Endothelial cell of umbilical vein (primary cell): Measurements from ENCODE around the gene ZNHIT2. TPM values are rescaled to one million over a fixed set of nuclear protein-coding genes. Genes with fewer than 3 reads are reported as not detected.
A peak's percentile ranks its signal among the peaks of the same experiment; 100 is the strongest.

Source experiments
- BruUV-seq: library from RNA; stranded (reverse); fragments of 400-500 nt; replicated peaks from 2 replicates; lab custom pipeline; 2021; lab: Mats Ljungman, UMichigan
- CTCF ChIA-PET: fragments of 300-600, 350-600 bp; sonication (Branson Sonifier 250); formaldehyde crosslinking; loops from one replicate; lab custom pipeline; 2021; ENCODE audit warnings: antibody characterized with exemption, inconsistent platforms; lab: Charles Lee
- POLR2A ChIA-PET: fragments of 300-600, 350-600 bp; sonication (Branson Sonifier 250); formaldehyde crosslinking; loops from one replicate; lab custom pipeline; 2021; ENCODE audit warnings: antibody characterized with exemption, inconsistent platforms; lab: Charles Lee
- DNase-seq: peaks from one replicate; pipeline ENCODE4 v3.0.0-alpha.2; 2011; ENCODE audit warnings: low read depth, low spot score
- FAIRE-seq: peaks from 2 replicates; lab custom pipeline; 2011; peaks lifted over from hg19 to GRCh38; lab: Jason Lieb, UNC
- H2AFZ ChIP-seq: 2 replicates; pipeline ENCODE4 v1.6.0; 2012; ENCODE audit warnings: low read depth, low read length, control low read depth, inconsistent platforms
- H3K27ac ChIP-seq: 2 replicates; pipeline ENCODE4 v1.5.1; 2011; ENCODE audit warnings: low read depth, mild to moderate bottlenecking, control low read depth, low read length, moderate library complexity; ENCODE audit not compliant: insufficient read depth
- H3K27me3 ChIP-seq, 2 experiments: 2 replicates each; pipeline versions ENCODE4 v1.6.0 to v1.6.1; 2011; ENCODE audit warnings: low read length in 2 of 2, mixed read lengths in 1 of 2; ENCODE audit not compliant: control insufficient read depth in 2 of 2, insufficient read depth in 2 of 2
- H3K36me3 ChIP-seq, 2 experiments: 2 replicates in 1 of 2; 3 replicates in 1 of 2; pipeline ENCODE4 v1.5.1; 2011; ENCODE audit warnings: low read length in 2 of 2, mild to moderate bottlenecking in 1 of 2, moderate library complexity in 1 of 2; ENCODE audit not compliant: control insufficient read depth in 2 of 2, insufficient read depth in 2 of 2; ENCODE audit errors: extremely low read depth in 1 of 2
- H3K4me1 ChIP-seq: 3 replicates; pipeline ENCODE4 v1.5.1; 2011; ENCODE audit warnings: mild to moderate bottlenecking, low read length; ENCODE audit not compliant: control insufficient read depth, insufficient read depth; ENCODE audit errors: extremely low read depth
- H3K4me2 ChIP-seq: 2 replicates; pipeline ENCODE4 v1.6.1; 2011; ENCODE audit warnings: low read length, control low read depth, mixed read lengths; ENCODE audit not compliant: insufficient read depth
- H3K4me3 ChIP-seq, 3 experiments: fragments of 200-600 bp in 1 of 3; sonication (generic), shearing (Covaris generic) in 1 of 3; replicated peaks in 1 of 3; 2 replicates each; pipeline ENCODE4 v1.5.1; 2011 to 2016; ENCODE audit warnings: control low read depth in 3 of 3, low read length in 3 of 3, mild to moderate bottlenecking in 2 of 3, inconsistent platforms in 1 of 3, low read depth in 1 of 3, moderate library complexity in 1 of 3; ENCODE audit not compliant: insufficient read depth in 1 of 3
- H3K79me2 ChIP-seq: 2 replicates; pipeline ENCODE4 v1.6.0; 2012; ENCODE audit warnings: low read length, inconsistent platforms; ENCODE audit not compliant: control insufficient read depth, insufficient read depth
- H3K9ac ChIP-seq: replicated peaks from 2 replicates; pipeline ENCODE3; 2011; ENCODE audit warnings: low read length, control low read depth; ENCODE audit not compliant: insufficient read depth; ENCODE audit errors: extremely low read depth
- H3K9me1 ChIP-seq: replicated peaks from 3 replicates; pipeline ENCODE4 v1.6.0; 2011; ENCODE audit warnings: mild to moderate bottlenecking, low read length; ENCODE audit not compliant: control insufficient read depth, insufficient read depth; ENCODE audit errors: extremely low read depth
- H3K9me3 ChIP-seq: replicated peaks from 2 replicates; pipeline ENCODE4 v1.5.1; 2012; ENCODE audit warnings: low read length, inconsistent platforms; ENCODE audit not compliant: control insufficient read depth, insufficient read depth
- H4K20me1 ChIP-seq: replicated peaks from 2 replicates; pipeline ENCODE3; 2011; ENCODE audit warnings: mild to moderate bottlenecking, low read length; ENCODE audit not compliant: control insufficient read depth, insufficient read depth; ENCODE audit errors: extremely low read depth
- EZH2 ChIP-seq: IDR thresholded peaks from 2 replicates; pipeline ENCODE4 v1.6.1; 2012; ENCODE audit warnings: borderline replicate concordance, low read depth, mild to moderate bottlenecking, moderate library complexity, low read length, inconsistent platforms; ENCODE audit not compliant: severe bottlenecking
- FOS ChIP-seq: IDR thresholded peaks from 2 replicates; pipeline ENCODE4 v1.6.1; 2011; ENCODE audit warnings: mild to moderate bottlenecking, low read length, moderate library complexity, borderline replicate concordance; ENCODE audit not compliant: insufficient read depth
- GATA2 ChIP-seq: IDR thresholded peaks from 2 replicates; pipeline ENCODE4 v1.7.0; 2011; ENCODE audit warnings: low read depth, mild to moderate bottlenecking, moderate library complexity, mixed read lengths, low read length; ENCODE audit not compliant: insufficient read length, insufficient read depth
- JUN ChIP-seq: IDR thresholded peaks from 2 replicates; pipeline ENCODE4 v1.6.1; 2011; ENCODE audit warnings: borderline replicate concordance, low read depth; ENCODE audit not compliant: insufficient read length, insufficient read depth
- MYC ChIP-seq: IDR thresholded peaks from one replicate; pipeline ENCODE4 v1.6.1; 2011; ENCODE audit warnings: mild to moderate bottlenecking, low read depth, low read length
- POLR2A ChIP-seq: IDR thresholded peaks from 2 replicates; pipeline ENCODE4 v1.6.1; 2012; ENCODE audit warnings: low read depth, mild to moderate bottlenecking, control low read depth, low read length
- POLR2AphosphoS5 ChIP-seq: IDR thresholded peaks from 2 replicates; pipeline ENCODE4 v1.6.1; 2012; ENCODE audit warnings: low read depth, mild to moderate bottlenecking, control low read depth, low read length, moderate library complexity; ENCODE audit not compliant: insufficient read depth
- dilution Hi-C: fragments of 300-500 bp; cut with MboI; formaldehyde crosslinking; loops from one replicate; pipeline ENCODE4 v1.15.0; 2019; ENCODE audit warnings: low sequenced_read_pairs; ENCODE audit not compliant: extremely low pct_ligation_motif_present
- intact Hi-C: fragments of 100-400 bp; cut with micrococcal nuclease; formaldehyde crosslinking; loops from one replicate; pipeline ENCODE4 v1.10.0; 2022
- polyA plus RNA-seq, 4 experiments: library from polyadenylated mRNA; depleted of rRNA in 3 of 4; stranded (reverse) in 3 of 4; unstranded in 1 of 4; fragments of >200 nt; gene quantifications; 2 replicates each; pipeline versions ENCODE4 v1.2.1 to v1.2.3, GENCODE V29; 2011 to 2012; ENCODE audit warnings: missing spikeins in 1 of 4
- total RNA-seq: library from RNA; stranded (reverse); gene quantifications from 2 replicates; pipeline ENCODE4 v1.2.3, GENCODE V29; 2021
- TF ChIP-seq, protein P1 (sequence below), 2 donors: IDR thresholded peaks; 1 replicate in 1 of 2; 2 replicates in 1 of 2; pipeline ENCODE4 v1.5.1; 2011; ENCODE audit warnings: low read length in 2 of 2, mild to moderate bottlenecking in 2 of 2, moderate library complexity in 2 of 2, control low read depth in 1 of 2, inconsistent platforms in 1 of 2, low read depth in 1 of 2; ENCODE audit not compliant: insufficient read depth in 1 of 2; ENCODE audit errors: extremely low read depth in 1 of 2
- TF ChIP-seq, protein P2 (sequence below): IDR thresholded peaks from 2 replicates; pipeline ENCODE4 v1.6.1; 2011; ENCODE audit not compliant: insufficient read depth, insufficient read length

ZNHIT2 gene
- total and polyA plus RNA-seq, 2 donors (not counting 3 experiments of a cell fraction or from before 2014, with no cell fraction given) = 7.1 to 9.0 TPM

DNA sequence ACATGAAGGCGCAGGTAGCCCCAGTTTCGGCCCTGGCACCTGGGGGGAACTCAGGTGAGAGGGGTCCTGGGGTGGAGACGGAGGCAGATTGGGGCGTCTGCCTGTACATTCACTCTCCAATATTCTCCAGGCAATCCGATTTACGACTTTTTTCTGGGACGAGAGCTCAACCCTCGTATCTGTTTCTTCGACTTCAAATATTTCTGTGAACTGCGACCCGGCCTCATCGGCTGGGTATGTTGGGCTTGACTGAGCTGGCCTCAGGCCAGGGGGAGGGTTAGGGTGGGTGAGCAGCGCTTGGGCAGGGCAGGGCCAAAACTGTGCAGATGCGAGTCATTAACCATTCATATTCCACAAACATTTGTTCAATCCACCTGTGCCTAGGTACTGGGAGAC lies 4.1 kb downstream of the ZNHIT2 start:
- POLR2A ChIA-PET = no interaction called here
- no TSS peak for BruUV-seq
- no peak overlapping the region for H3K9ac ChIP-seq
- no peaks in the 10 kb centered on the region for H3K9me3 ChIP-seq
- no peaks in the 10 kb centered on the region for H4K20me1 ChIP-seq
- peak overlapping the region in 1 of 3 experiments; percentile 51 for H3K4me3 ChIP-seq
- no peak overlapping the region for H3K27ac ChIP-seq
- FAIRE-seq = no peak
- dilution Hi-C loops = no loop called here
- no peaks in the 10 kb centered on the region for H3K9me1 ChIP-seq
- no peak overlapping the region for H2AFZ ChIP-seq
- peaks cover 17% of the 10 kb centered on the region for H3K4me1 ChIP-seq
- no peak for DNase-seq
- H3K27me3 ChIP-seq = no peaks in the 10 kb centered on the region
- peaks cover 6% of the 10 kb centered on the region for H3K79me2 ChIP-seq
- TF ChIP-seq, protein P1, sequence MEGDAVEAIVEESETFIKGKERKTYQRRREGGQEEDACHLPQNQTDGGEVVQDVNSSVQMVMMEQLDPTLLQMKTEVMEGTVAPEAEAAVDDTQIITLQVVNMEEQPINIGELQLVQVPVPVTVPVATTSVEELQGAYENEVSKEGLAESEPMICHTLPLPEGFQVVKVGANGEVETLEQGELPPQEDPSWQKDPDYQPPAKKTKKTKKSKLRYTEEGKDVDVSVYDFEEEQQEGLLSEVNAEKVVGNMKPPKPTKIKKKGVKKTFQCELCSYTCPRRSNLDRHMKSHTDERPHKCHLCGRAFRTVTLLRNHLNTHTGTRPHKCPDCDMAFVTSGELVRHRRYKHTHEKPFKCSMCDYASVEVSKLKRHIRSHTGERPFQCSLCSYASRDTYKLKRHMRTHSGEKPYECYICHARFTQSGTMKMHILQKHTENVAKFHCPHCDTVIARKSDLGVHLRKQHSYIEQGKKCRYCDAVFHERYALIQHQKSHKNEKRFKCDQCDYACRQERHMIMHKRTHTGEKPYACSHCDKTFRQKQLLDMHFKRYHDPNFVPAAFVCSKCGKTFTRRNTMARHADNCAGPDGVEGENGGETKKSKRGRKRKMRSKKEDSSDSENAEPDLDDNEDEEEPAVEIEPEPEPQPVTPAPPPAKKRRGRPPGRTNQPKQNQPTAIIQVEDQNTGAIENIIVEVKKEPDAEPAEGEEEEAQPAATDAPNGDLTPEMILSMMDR (IDR thresholded peaks at IDR 0.05; ENCODE audit: extremely low read depth in 1 of 2, insufficient read depth in 1 of 2, low read depth in 1 of 2, low read length in 2 of 2) = no peak
- TF ChIP-seq FOS = no peak
- TF ChIP-seq, protein P2, sequence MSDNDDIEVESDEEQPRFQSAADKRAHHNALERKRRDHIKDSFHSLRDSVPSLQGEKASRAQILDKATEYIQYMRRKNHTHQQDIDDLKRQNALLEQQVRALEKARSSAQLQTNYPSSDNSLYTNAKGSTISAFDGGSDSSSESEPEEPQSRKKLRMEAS = no peak
- TF ChIP-seq POLR2AphosphoS5 = no peak
- no peak for TF ChIP-seq JUN
- TF ChIP-seq EZH2 = no peak
- TF ChIP-seq POLR2A = no peak
- TF ChIP-seq GATA2 = no peak
- TF ChIP-seq MYC = no peak
- CTCF ChIA-PET = interaction anchor here (1.2 to 3.7 kb wide), 7 partner anchors 8 to 68 kb away, joined by 4 to 56 read pairs (median 16); partner anchors contain the start of genes CAPN1, FAU, MRPL49 and SYVN1
- H3K36me3 ChIP-seq = peaks cover 0 to 13% of the 10 kb centered on the region in 2 experiments
- H3K4me2 ChIP-seq = peak overlapping the region; percentile 43
- intact Hi-C loops = loop anchor here (5.0 kb wide), 1 partner anchor 196 kb away; the partner anchor contains the start of gene ATG2A
